NCI-H226 (cell line): ENCODE results near the gene ZNF202.
"Not testable (repeated sequence)": the region's sequence is repeated elsewhere in the genome, so short reads cannot be mapped to it uniquely, and the experiment has no call there.

Experiments
- DNase-seq: peaks from one replicate; pipeline ENCODE4 v3.0.0-alpha.2; 2015

The ZNF202 gene

GRCh38 chr11:123738374-123738773 lies 3.1 kb downstream of the ZNF202 start:
- no peak for DNase-seq

GRCh38 chr11:123736769-123737168 lies 4.7 kb downstream of the ZNF202 start:
- no peak for DNase-seq

GRCh38 chr11:123729602-123730001 lies 11.9 kb downstream of the ZNF202 start:
- no peak for DNase-seq

GRCh38 chr11:123725995-123726655 lies 15.3 kb downstream of the ZNF202 start:
- no peak for DNase-seq

- peak; percentile 10 for DNase-seq
Measured at GRCh38 chr11:123719452-123719851, 22.0 kb downstream of the ZNF202 start.

GRCh38 chr11:123718469-123718868 lies 23.0 kb downstream of the ZNF202 start:
- DNase-seq, result no peak

- no peak for DNase-seq
Measured at GRCh38 chr11:123718063-123718462, 23.4 kb downstream of the ZNF202 start.

GRCh38 chr11:123712627-123713026 lies 28.8 kb downstream of the ZNF202 start:
- DNase-seq, result not testable (repeated sequence)

- DNase-seq, result peak; percentile 26
Measured at GRCh38 chr11:123707606-123708205, 33.8 kb downstream of the ZNF202 start.

GRCh38 chr11:123707206-123707605 lies 34.3 kb downstream of the ZNF202 start:
- no peak for DNase-seq

GRCh38 chr11:123704341-123704740 lies 37.1 kb downstream of the ZNF202 start:
- no peak for DNase-seq

- DNase-seq, result no peak
Measured at GRCh38 chr11:123702696-123703095, 38.8 kb downstream of the ZNF202 start.

GRCh38 chr11:123702139-123702538 lies 39.3 kb downstream of the ZNF202 start:
- DNase-seq, result no peak

- no peak for DNase-seq
Measured at GRCh38 chr11:123700772-123701171, 40.7 kb downstream of the ZNF202 start.

GRCh38 chr11:123698546-123699127 lies 42.8 kb downstream of the ZNF202 start:
- DNase-seq, result no peak

- DNase-seq, result no peak
Measured at GRCh38 chr11:123696183-123696582, 45.3 kb downstream of the ZNF202 start.

GRCh38 chr11:123695231-123695630 lies 46.2 kb downstream of the ZNF202 start:
- DNase-seq, result no peak

GRCh38 chr11:123694551-123694950 lies 46.9 kb downstream of the ZNF202 start:
- no peak for DNase-seq

GRCh38 chr11:123692961-123693360 lies 48.5 kb downstream of the ZNF202 start:
- no peak for DNase-seq

GRCh38 chr11:123690485-123690884 lies 51.0 kb downstream of the ZNF202 start:
- DNase-seq, result peak; percentile 6

- DNase-seq, result no peak
Measured at GRCh38 chr11:123684601-123685000, 56.9 kb downstream of the ZNF202 start.

GRCh38 chr11:123683428-123684170 lies 57.9 kb downstream of the ZNF202 start:
- DNase-seq, result no peak

- no peak for DNase-seq
Measured at GRCh38 chr11:123682696-123683410, 58.6 kb downstream of the ZNF202 start.
